Mucosa of stomach (tissue), 1 donor: ENCODE results near the gene PLEKHS1.
"Not testable (repeated sequence)": the region's sequence is repeated elsewhere in the genome, so short reads cannot be mapped to it uniquely, and the experiment has no call there.

Experiments
- H3K27me3 ChIP-seq: one replicate; pipeline ENCODE4 v1.7.0; 2013; ENCODE audit warnings: mild to moderate bottlenecking, low read length; ENCODE audit not compliant: control insufficient read depth, insufficient read depth
- H3K36me3 ChIP-seq: one replicate; pipeline ENCODE4 v1.7.0; 2013; ENCODE audit warnings: low read length; ENCODE audit not compliant: control insufficient read depth, insufficient read depth
- H3K4me1 ChIP-seq: one replicate; pipeline ENCODE4 v1.7.0; 2013; ENCODE audit warnings: mild to moderate bottlenecking, low read length; ENCODE audit not compliant: control insufficient read depth, insufficient read depth
- H3K4me3 ChIP-seq: one replicate; pipeline ENCODE4 v1.7.0; 2013; ENCODE audit warnings: low read length
- H3K9ac ChIP-seq: one replicate; pipeline ENCODE4 v1.7.0; 2013; ENCODE audit warnings: mild to moderate bottlenecking, low read length, moderate library complexity
- H3K9me3 ChIP-seq: one replicate; pipeline ENCODE4 v1.7.0; 2013; ENCODE audit warnings: mild to moderate bottlenecking, low read length, moderate library complexity; ENCODE audit not compliant: control insufficient read depth
- donor health status: Pancreatic carcinoma.

Gene PLEKHS1

GRCh38 chr10:113814700-113815099 is 63.2 kb downstream of the PLEKHS1 start:
- not testable (repeated sequence) for H3K9me3 ChIP-seq, H3K4me1 ChIP-seq

GRCh38 chr10:113819989-113820388 is 68.5 kb downstream of the PLEKHS1 start:
- H3K4me1 ChIP-seq: no peaks in the 10 kb centered on the region

More at GRCh38 chr10:113814700-113815099, 63.2 kb downstream of the PLEKHS1 start:
- not testable (repeated sequence) for H3K36me3 ChIP-seq, H3K9ac ChIP-seq, H3K27me3 ChIP-seq, H3K4me3 ChIP-seq

GRCh38 chr10:113820507-113820906 is 69.0 kb downstream of the PLEKHS1 start:
- Histone ChIP-seq H3K27me3 (no peaks in the 10 kb centered on the region), H3K4me3 (no peak overlapping the region), H3K36me3 (no peaks in the 10 kb centered on the region), H3K9me3 (no peaks in the 10 kb centered on the region), H3K9ac (no peak overlapping the region), H3K4me1 (no peaks in the 10 kb centered on the region)

More at GRCh38 chr10:113819989-113820388, 68.5 kb downstream of the PLEKHS1 start:
- no peak overlapping the region for H3K9ac ChIP-seq
- H3K36me3 ChIP-seq: no peaks in the 10 kb centered on the region
- no peaks in the 10 kb centered on the region for H3K9me3 ChIP-seq
- H3K4me3 ChIP-seq: no peak overlapping the region
- no peaks in the 10 kb centered on the region for H3K27me3 ChIP-seq

GRCh38 chr10:113821306-113821705 is 69.8 kb downstream of the PLEKHS1 start:
- H3K36me3 ChIP-seq, H3K27me3 ChIP-seq, H3K9ac ChIP-seq, H3K4me1 ChIP-seq, H3K4me3 ChIP-seq, H3K9me3 ChIP-seq: not testable (repeated sequence)

GRCh38 chr10:113822174-113822573 is 70.7 kb downstream of the PLEKHS1 start:
- no peaks in the 10 kb centered on the region for H3K4me1 ChIP-seq
- H3K4me3 ChIP-seq: no peak overlapping the region
- H3K9ac ChIP-seq: no peak overlapping the region
- H3K9me3 ChIP-seq: no peaks in the 10 kb centered on the region
- no peaks in the 10 kb centered on the region for H3K36me3 ChIP-seq
- H3K27me3 ChIP-seq: no peaks in the 10 kb centered on the region

- Histone ChIP-seq H3K9me3 (no peaks in the 10 kb centered on the region), H3K27me3 (no peaks in the 10 kb centered on the region), H3K4me3 (no peak overlapping the region), H3K36me3 (no peaks in the 10 kb centered on the region), H3K4me1 (no peaks in the 10 kb centered on the region), H3K9ac (no peak overlapping the region)
Observed at GRCh38 chr10:113823389-113823788, 71.9 kb downstream of the PLEKHS1 start.

- H3K9me3 ChIP-seq: no peaks in the 10 kb centered on the region
- no peaks in the 10 kb centered on the region for H3K36me3 ChIP-seq
- no peak overlapping the region for H3K4me3 ChIP-seq
- no peaks in the 10 kb centered on the region for H3K4me1 ChIP-seq
- H3K9ac ChIP-seq: no peak overlapping the region
- H3K27me3 ChIP-seq: no peaks in the 10 kb centered on the region
Observed at GRCh38 chr10:113825791-113826190, 74.3 kb downstream of the PLEKHS1 start.

GRCh38 chr10:113828567-113828966 is 77.1 kb downstream of the PLEKHS1 start:
- H3K4me1 ChIP-seq, H3K36me3 ChIP-seq, H3K27me3 ChIP-seq, H3K9me3 ChIP-seq, H3K9ac ChIP-seq, H3K4me3 ChIP-seq: not testable (repeated sequence)
